Measurements from ENCODE around the gene CERKL. TPM values are rescaled to one million over a fixed set of nuclear protein-coding genes. Genes with fewer than 3 reads are reported as not detected.
"Not testable (repeated sequence)": the region's sequence is repeated elsewhere in the genome, so short reads cannot be mapped to it uniquely, and the experiment has no call there.

The CERKL gene, protein sequence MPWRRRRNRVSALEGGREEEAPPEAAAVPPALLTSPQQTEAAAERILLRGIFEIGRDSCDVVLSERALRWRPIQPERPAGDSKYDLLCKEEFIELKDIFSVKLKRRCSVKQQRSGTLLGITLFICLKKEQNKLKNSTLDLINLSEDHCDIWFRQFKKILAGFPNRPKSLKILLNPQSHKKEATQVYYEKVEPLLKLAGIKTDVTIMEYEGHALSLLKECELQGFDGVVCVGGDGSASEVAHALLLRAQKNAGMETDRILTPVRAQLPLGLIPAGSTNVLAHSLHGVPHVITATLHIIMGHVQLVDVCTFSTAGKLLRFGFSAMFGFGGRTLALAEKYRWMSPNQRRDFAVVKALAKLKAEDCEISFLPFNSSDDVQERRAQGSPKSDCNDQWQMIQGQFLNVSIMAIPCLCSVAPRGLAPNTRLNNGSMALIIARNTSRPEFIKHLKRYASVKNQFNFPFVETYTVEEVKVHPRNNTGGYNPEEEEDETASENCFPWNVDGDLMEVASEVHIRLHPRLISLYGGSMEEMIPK
- total RNA-seq: not detected in 2 replicates
- polyA plus RNA-seq (2012): 6.1 TPM

DNA sequence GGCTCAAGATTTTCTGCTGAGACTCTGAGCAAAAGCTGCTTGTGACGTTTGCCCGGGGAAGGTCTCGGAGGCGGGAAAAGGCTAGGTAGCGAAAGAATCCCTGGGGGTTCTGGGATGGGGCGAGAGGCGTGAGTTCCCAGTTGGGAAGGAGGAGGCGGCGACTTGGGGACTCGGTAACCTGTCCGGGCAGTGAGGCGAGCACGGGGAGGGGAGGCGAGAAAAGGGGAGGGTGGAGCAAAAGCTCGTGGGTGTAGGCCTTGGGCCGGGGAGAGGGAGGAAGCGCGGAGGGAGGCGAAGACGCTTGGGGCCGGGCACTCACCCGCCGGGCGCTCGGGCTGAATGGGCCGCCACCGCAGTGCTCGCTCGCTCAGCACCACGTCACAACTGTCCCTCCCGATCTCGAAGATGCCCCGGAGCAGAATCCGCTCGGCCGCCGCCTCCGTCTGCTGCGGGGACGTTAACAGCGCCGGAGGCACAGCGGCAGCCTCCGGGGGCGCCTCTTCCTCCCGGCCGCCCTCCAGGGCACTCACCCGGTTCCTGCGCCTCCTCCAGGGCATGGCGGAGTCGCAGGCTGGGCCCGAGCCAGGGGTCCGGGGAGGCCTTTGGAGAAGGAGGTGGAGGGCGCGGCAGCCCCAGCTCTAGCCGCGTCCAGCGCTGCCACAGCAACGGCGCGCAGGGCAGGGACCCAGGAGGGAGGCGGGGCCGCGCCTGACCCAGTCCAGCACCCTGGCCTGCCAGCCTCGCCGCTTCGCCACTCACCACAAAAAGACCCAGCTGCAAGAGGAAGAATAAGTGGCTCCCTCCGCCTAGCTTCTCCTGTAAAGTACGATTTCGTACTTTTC, at the start of gene CERKL:
Gene CERKL (minus strand): TSS at position 656 of the 842 bp plus-strand sequence. CDS start 99 bp downstream, at position 557.
- peak; percentile 12 for DNase-seq (ENCODE audit: low read depth)

DNA sequence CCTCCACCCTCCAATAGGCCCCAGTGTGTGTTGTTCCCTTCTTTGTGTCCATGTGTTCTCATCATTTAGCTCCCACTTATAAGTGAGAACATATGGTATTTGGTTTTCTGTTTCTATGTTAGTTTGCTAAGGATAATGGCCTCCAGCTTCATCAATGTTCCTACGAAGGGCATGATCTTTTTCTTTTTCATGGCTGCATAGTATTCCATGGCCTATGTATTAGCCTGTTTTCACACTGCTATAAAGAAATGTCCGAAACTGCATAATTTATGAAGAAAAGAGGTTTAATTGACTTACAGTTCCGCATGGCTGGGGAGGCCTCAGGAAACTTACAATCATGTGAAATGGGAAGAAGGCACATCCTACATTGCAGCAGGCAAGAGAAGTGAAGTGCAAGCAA, 45.6 kb upstream of the CERKL start:
- DNase-seq (ENCODE audit: low read depth): not testable (repeated sequence)

DNA sequence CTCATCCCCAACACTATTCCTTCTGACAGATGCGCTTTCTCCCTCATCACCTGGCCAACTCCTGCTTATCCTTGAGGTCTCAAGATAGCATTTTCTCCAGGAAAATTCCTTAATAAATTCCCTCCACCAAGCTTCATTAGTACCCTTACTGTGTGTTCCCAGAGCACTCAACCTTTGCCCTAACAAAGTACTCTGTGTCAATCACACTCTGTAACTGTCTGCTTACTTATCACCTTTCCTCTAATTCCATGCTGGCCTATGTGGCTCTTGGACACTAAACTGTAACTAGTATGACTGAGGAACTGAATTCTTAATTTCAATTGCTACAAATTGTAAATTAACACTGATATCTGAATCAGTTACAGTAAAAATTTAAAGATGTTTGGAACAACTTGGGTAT, 41.3 kb upstream of the CERKL start:
- no peak for DNase-seq (ENCODE audit: low read depth)

DNA sequence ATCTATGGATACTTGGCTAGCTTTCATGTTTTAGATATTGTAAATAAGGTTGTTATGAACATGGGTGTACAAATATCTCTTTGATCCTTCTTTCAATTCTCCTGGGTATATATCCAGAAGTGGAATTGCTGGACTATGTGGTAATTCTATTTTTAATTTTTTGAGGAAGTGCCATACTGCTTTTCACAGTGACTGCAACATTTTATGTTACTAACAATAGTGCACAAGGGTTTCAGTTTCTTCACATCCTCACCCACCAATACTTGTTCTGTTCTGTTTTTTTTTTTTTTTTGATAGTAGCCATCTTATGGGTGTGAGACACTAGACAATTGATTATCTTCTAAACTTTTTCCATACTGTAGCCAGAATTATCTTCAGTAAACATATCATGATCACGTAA, 40.7 kb upstream of the CERKL start:
- no peak for DNase-seq (ENCODE audit: low read depth)

DNA sequence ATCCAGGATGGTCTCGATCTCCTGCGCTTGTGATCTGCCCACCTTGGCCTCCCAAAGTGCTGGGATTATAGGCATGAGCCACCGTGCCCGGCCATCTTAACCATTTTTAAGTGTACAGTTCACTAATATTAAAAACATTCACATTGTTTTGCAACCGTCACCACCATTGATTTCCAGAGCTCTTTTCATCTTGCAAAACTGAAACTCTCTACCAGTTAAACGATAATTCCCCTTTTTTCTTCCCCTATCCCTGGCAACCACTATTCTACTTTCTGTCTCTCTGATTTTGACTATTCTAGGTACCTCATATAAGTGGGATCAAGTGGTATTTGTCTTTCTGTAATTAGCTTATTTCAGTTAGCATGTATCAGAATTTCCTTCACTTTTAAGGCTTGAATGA, 40.2 kb upstream of the CERKL start:
- no peak for DNase-seq (ENCODE audit: low read depth)

DNA sequence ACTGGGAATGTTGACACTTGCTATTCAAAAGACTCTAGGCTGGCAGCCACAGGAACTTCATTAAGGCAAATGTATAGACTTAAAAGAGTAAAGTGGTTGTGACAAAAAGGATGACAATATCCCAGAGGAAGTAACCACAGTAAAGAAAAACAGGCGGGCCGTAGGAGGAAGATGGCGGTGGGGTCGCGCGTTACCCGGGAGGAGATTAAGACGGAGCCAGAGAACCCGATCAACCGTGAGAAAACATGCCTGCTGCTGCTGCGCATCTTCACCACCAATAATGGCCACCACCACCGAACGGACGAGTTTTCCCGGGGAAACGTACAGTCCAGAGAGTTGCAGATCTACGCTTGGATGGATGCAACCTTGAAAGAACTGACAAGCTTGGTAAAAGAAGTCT, 37.4 kb upstream of the CERKL start:
- no peak for DNase-seq (ENCODE audit: low read depth)

DNA sequence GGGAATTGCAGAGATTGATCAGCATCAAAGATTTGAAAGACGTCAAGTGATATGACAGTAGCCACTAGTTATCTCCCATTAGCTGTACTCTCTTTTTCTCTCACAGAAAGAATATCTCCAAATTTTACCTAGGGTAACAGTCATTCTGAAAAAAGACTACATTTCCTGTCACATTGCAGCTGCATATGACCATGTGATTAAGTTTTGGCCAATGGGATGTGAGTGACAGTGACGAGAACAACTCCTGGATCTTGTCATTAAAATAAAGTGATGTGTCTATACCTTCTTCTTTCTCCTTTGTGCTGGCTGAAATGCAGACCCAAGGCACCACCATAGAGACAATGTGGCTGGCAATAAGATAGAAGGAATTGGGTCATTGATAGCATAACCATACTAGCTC, 34.0 kb upstream of the CERKL start:
- DNase-seq (ENCODE audit: low read depth): no peak

DNA sequence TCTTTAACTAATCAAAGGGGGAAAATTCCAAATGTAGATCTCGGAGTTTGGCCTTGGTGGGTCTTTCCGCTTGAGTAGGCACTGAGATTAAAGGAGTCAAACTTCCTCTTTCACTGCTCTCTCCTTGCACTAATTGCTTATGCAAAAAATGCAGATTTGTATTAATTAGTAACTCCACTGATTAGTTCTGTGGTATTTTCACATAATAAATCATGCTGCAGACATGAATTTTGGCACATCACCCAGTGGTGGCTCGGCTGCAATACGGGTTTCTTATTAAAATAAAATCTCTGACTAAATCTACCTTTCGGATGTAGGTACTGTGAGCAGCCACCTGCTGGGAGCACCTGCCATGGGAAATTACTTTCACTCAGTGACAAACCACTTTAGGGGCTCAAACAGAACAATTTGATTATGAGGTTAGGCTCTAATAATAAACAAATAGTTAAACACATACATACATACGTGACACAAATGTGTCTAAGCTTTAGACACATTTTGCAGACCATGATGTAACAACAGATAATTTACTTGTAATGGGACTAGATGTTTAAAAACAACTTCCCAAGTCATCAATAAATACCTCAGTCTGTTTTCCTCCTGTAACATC, 29.8 kb upstream of the CERKL start:
- no peak for DNase-seq (ENCODE audit: low read depth)

DNA sequence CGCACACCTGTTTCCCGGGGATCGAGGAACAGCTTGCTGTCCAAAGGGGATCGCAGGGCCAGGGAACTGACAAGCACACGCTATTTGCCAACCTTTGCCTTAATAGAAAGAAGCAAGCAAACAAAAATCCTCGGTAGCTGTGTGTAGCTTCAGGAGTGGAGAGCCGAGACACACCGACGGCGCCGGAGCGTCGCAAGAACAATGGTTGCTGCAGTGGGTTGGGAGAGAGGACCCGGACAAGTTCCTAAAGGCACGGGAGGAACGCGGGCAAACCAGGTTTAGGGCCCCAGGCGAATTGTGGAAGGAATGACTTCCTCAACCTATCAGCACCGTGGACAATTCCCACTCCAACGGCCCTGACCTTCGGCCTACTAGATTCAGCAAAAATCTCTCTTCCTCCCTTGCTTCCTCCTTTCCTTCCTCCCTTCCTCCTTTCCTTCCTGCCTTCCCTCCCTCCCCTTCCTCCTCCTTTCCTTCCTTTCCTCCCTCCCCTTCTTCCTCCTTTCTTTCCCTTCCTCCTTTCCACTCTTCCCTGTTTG, 28.3 kb upstream of the CERKL start:
- DNase-seq (ENCODE audit: low read depth): peak; percentile 33

DNA sequence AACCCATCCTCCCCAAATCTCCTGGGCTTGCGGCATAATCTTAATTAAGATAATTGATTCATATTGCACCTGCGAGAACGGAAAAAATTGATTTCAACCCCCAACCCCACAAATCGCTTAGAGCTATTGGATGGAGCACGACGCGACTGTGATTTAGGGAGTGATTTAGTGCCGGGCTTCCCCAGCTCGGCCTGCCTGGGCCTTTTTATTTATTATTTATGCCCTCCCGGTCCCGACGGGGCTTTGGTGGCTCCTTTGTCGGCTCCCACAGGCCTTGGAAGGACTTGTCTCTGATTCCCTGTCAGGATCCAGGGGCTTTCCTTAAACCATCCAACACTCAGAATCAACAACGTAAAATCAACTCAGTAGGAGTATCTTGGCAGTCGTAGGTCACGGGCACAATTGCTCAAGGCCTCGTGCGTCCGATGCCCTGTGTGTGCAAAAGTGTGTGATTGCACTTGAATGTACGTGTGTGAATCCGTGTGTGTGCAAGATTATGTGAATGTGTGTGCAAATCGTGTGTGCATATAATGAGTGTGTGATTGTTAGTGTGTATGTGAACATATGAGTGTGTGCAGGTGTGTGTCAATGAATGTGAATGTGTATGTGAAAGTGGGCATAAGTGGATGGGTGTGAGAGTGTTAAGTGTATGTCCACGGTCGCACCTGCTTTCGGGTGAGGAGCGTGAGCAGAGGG, 27.7 kb upstream of the CERKL start:
- no peak for DNase-seq (ENCODE audit: low read depth)

DNA sequence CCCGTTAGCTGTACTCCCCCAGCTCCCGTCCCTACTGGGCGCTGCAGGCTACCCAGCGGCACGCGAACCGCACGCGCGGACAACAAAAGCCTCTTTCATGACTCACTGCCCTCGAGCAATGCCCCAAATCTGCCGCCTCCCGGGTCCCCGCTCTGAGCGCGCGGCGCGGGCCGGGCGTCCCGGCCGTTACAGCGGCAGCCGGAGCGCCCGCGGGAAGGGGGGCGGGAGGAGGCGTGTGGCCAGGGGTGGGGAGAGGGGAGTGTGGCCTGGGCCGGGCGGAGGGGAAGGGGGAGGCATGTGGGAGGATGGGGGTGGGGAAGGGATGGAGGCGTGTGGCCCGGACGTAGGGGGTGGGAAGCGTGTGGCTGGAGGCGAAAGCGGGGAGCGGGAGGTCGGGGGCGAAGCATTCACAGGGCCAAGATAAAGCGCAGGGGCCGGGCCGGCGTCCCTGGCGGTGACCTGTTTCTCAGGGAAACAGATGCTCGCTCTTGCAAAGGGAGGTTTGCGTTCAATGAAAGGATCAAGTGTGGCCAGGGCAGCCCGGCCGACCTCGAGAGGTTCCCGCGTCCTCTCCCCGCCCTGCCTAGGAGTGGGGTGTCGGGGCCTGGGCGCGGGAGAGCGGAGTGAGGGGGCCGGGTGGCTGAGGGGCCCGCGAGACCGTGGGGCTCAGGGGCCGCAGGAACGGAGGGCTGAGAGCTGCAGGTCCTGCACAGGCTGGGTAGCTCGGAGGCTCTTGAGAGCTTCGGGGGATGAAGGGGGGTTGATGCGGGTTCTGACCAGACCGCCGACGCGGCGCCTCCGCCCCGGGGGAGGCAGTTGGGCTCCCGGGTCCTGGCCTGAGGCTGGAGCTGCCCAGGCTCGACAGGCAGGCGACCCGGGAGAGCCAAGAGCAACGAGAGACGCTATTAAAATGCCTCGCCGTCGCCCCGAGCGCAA, 26.9 kb upstream of the CERKL start:
- DNase-seq (ENCODE audit: low read depth): no peak

DNA sequence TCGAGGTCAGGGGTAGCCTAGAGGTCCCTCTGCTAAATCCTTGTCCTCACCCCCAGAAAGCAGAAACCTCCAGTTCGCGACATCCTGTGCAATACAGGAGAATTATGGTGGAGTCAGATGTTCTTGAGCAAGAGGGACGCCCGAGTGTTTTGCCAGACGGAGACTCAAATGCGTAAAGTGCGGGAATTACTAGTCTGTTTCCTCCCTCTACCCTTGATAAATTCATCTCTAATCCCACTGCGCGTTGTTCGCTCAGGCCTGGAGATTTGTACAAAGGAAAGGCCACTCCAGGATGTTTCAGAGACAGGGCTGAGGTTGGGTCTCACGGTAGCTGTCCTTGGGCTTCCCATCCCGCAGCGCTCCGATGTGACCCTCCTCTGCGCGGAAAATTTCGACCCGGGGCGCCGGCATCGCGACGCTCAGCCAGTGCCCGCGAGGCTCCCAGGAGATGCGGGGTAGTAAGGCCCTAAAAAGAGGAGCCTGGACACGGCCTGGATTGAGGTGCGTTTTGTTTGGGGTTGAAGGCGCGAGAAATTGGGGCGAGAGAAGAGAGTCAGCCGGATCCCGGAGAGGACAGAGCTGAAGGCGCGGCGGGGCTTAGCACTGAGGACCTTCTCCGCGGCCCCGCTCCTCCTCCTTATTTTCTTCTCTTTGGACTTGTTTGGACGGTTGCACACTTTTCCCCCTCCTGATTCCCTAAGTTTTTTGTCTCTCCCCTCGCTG, 26.1 kb upstream of the CERKL start:
- DNase-seq (ENCODE audit: low read depth): no peak

DNA sequence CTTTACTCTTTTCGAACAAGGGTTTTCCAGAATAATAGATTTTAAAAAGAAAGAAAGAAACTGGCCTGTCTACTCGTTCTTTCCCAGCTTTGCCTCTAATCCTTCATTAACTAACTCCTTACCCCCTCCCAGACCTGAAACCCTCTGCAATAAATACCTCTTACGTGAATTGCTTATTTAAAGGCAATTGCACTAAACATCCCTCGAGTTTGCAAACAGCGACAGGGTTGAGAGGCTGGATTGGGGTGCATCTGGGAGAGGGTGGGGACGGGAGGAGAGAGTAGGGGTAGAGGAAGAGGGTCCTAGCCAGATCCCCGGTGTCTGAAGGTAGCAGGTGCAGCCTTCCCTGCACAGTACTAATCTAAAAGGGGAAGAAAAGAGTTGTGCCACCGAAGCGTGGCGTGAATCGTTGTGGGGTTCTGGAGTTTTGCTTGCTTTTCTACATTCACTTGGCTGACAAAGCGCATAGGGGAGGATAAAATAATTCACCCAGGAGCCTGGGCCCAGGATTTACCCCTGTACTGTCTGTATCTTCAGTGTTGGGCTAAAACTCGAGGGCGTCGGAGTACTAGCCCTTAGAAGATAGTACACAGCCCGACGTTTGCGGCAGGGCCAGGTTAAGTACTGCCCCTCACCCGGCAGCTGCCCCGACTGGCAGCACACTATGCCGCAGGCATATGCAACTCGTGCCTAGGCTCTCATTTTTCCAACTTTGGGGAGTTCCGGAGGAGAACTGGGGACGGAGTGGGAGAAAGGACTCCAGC, 25.3 kb upstream of the CERKL start:
- no peak for DNase-seq (ENCODE audit: low read depth)

DNA sequence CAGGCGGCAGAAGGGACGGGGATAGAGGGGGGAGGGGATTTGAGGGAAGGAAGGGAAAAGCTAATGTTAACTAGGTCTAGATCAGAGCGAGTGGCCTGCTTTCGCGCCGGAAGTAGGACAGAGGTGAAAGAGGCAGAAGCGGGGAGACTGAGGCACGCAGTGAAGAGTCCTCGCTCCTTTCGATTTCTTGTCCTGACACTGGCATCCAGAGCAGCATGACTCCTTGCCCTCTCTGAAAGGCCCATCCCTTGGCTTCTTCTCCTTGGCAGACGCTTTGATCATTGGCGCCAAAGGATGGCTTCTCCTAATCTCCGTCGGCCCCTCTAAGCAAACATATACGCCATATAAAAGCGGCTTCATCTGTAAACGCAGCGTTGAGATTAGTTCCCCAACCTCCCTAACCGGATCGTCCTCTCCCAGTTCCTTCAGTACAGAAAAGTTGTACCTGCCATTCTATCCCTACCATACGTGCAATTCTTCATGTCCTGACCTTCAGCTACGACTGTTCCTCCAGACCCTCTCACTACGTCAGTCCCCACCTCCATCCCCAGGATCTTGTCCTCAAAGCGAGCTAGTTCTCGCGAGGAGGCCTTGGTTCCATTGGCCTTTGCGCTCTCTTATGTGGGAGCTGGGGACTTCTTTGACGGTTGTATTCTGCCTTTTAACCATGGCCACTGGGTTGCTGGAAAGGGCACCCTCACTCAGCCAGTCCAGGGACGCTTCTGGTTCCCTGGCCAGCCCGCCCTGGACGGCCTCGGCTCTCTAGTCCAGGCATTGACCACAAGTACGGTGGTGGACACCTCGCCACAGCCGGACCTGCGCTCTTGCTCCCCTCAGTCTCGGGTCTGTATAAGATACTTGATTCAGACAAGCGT, 24.3 kb upstream of the CERKL start:
- no peak for DNase-seq (ENCODE audit: low read depth)

DNA sequence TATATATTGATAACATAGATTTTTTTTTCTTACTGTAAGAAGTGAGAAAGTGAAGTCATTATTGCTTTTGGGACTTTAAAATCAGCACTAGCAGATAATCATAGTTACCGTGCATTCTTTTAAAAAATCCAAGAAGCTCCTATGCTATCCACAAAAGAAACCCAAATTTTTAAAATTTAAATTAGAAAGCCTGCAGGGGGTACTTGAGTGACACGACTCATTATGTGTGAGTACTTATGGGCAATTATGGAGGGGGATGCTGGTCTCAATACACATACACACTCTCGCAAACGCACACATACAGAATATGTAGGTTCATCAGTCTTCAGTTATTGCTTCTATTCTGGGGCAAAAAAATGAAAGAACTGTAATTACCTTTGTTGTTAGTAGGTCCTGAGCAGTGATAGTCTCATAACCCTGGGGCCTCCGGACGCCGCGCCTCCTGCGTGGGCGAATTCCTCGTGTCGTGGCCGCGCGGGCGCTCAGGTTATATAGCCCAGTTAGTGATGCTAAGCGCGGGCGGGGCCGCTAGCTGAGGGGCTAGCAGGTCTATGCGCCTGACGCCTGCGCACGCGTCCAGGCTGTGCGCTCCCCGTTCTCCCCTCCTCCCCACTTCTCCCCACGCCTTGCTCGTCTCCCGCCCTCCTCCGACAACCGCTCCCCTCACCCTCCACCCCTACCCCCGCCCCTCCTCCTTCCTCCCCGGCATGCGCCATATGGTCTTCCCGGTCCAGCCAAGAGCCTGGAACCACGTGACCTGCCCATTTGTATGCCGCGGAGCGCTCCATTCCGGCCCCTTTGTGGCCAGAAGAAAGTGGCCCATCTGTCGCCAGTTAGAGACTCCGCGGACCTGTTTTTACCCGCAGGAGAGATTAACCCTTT, 23.4 kb upstream of the CERKL start, which contains the start of gene NEUROD1:
Gene NEUROD1 (minus strand): TSS at position 463 of the 882 bp plus-strand sequence. CDS start 1,657 bp downstream, outside the sequence.
- DNase-seq (ENCODE audit: low read depth): peak; percentile 36

DNA sequence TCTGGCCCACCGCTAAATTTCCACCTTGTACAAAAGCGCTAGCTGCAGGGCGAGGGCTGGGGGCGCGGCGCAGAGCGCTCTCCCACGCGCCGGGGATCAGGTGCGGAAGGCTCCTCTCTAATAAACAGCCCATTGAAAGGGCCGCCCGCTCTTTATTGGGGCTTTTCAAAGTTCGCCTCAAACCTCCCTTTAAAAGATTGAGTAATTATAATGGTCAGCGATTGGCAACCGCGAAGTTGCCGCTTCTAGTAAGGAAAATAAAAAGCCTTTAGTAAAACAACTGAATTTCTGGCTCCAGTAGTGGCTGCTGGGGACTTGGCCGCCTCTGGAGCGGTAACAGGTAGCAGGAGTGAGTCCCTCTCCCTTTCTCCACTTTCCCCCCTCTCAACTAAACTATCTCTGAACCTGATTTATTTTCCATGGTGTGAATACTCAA, 22.7 kb upstream of the CERKL start:
- no peak for DNase-seq (ENCODE audit: low read depth)

All from myocyte (in vitro differentiated cells).